ENCODE data around the gene AGAP1. TPM values are rescaled to one million over a fixed set of nuclear protein-coding genes. Genes with fewer than 3 reads are reported as not detected.

AGAP1 gene
- polyA plus RNA-seq, 4 donors = 20.2 to 21.2 (median 20.3) TPM

GRCh38 chr2:235674146-235674545 is 180.3 kb downstream of the AGAP1 start:
- DNase-seq (ENCODE audit: low read depth in 4 of 4, low spot score in 3 of 4) = no peak

DNA sequence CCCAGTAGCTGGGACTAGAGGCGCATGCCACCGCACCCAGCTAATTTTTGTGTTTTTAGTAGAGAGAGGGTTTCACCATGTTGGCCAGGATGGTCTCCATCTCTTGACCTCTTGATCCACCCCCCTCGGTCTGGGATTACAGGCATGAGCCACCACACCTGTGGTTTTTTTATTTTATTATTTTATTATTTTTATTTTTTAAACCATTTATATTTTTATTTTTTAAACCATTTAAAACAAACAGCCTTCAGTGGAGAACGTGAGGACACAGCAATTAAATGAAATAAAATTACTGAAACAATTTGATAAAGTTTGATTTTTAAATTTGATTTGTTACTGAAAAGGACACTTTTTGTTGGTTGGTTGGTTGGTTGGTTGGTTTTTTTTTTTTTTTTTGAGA is 181.0 kb downstream of the AGAP1 start:
- no peak for DNase-seq (ENCODE audit: low read depth in 4 of 4, low spot score in 3 of 4)

- no peak for DNase-seq (ENCODE audit: low read depth in 4 of 4, low spot score in 3 of 4)
These were observed 182.1 kb downstream of the AGAP1 start for GRCh38 chr2:235675678-235676535.

- no peak for DNase-seq (ENCODE audit: low read depth in 4 of 4, low spot score in 3 of 4)
These were observed 182.6 kb downstream of the AGAP1 start for GRCh38 chr2:235676536-235676799.

- DNase-seq (ENCODE audit: low read depth in 4 of 4, low spot score in 3 of 4) = no peak
These were observed 183.5 kb downstream of the AGAP1 start for GRCh38 chr2:235677276-235677788.

GRCh38 chr2:235677937-235678336 is 184.1 kb downstream of the AGAP1 start:
- no peak for DNase-seq (ENCODE audit: low read depth in 4 of 4, low spot score in 3 of 4)

- no peak for DNase-seq (ENCODE audit: low read depth in 4 of 4, low spot score in 3 of 4)
These were observed 184.9 kb downstream of the AGAP1 start for GRCh38 chr2:235678712-235679111.

GRCh38 chr2:235679471-235679870 is 185.6 kb downstream of the AGAP1 start:
- DNase-seq (ENCODE audit: low read depth in 4 of 4, low spot score in 3 of 4) = no peak

DNA sequence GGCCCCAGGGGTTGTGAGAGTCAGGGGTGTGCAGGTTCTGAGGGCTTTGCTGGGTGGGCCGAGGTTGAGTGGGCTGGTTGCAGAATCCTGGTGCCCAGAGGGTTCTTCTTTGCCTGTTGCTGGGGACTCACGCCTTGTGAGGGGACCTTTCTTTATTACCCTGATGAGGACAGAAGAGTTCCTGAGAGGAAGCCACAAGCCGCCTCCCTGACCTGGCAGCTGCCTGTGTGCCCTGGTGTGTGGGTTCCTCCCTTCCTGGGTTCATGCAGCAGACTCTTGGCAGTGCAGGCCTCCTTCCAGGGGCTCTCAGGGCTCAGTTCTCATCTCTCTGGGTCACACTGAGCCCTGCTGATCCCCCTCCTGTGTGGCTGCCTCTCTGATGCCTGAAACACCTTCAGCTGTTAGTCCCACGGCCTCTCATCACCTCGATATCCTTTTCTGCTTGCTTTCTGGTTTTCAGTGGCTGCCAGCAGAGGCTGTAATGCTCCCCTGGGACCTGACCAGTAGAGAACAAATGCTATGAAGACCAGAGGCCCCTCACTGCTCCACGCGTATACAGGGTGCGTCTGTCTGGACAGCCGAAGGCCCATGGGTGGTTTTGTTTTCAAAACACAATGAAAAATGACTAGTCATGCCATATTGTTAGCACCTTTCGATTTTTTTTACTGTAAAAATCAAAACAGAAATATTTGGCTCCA is 191.3 kb downstream of the AGAP1 start:
- DNase-seq (ENCODE audit: low read depth in 4 of 4, low spot score in 3 of 4) = no peak

- no peak for DNase-seq (ENCODE audit: low read depth in 4 of 4, low spot score in 3 of 4)
These were observed 194.9 kb downstream of the AGAP1 start for GRCh38 chr2:235688511-235689426.

- no peak for DNase-seq (ENCODE audit: low read depth in 4 of 4, low spot score in 3 of 4)
These were observed 195.6 kb downstream of the AGAP1 start for GRCh38 chr2:235689427-235689853.

GRCh38 chr2:235690082-235690808 is 196.4 kb downstream of the AGAP1 start:
- DNase-seq (ENCODE audit: low read depth in 4 of 4, low spot score in 3 of 4) = no peak

DNA sequence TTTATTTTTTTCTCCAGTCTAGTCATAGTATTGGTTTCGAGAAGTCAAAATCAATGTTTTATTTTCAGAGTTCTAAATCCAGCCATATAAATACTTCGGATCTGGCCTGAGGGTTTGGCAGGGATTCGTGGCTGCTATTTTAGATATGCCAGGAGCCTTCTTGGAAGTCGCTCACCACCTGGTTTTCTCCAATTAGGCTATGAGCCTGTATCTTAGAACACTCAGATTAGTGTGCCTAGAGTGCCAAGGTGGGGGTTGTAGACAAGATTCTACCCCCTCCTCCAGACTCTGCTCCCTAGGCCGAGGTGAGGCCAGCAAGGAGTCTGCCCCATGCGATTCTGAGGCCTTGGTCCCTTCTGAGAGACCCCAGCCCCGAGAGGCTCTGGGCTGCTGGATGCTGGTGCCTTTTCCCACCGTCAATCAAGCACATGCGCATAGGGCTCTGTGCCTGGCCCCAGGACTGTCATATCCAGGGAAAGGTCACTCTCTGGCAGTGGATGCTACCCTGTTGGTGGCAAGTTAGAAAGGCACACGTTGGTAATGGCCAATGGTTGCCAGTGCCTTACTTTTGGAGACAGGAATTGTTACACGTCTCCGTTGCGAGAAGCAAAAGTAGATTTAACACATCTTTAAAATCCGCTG is 197.1 kb downstream of the AGAP1 start:
- DNase-seq (ENCODE audit: low read depth in 4 of 4, low spot score in 3 of 4) = no peak

- DNase-seq (ENCODE audit: low read depth in 4 of 4, low spot score in 3 of 4) = no peak
These were observed 198.2 kb downstream of the AGAP1 start for GRCh38 chr2:235692076-235692475.

DNA sequence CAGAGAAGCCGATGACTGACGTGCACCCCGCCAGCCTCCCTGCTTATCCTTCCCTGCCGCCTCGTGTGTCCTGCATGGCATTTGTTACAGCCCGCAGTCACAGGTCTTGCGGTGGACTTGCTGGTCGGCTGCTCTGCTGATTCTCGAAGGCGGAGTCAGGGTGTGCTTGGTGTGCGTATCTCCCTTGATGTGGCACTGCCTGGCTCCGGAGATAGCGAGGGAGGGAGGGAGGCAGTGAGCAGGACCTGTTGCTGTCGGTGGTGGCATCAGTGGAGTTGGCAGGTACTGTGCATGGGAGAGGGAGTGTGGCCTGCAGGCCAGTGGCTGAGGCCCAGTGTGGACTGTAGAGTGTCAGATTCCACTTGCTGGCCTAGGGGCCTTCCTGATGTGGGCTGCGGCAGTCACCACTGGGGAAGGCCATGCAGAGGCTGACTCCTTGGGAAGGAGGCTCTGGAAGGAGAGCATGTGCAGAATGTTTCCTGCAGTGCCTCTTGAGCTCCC is 198.9 kb downstream of the AGAP1 start:
- no peak for DNase-seq (ENCODE audit: low read depth in 4 of 4, low spot score in 3 of 4)

- DNase-seq (ENCODE audit: low read depth in 4 of 4, low spot score in 3 of 4) = no peak
These were observed 199.4 kb downstream of the AGAP1 start for GRCh38 chr2:235693279-235693678.

- DNase-seq (ENCODE audit: low read depth in 4 of 4, low spot score in 3 of 4) = no peak
These were observed 201.1 kb downstream of the AGAP1 start for GRCh38 chr2:235694721-235695601.

- no peak for DNase-seq (ENCODE audit: low read depth in 4 of 4, low spot score in 3 of 4)
These were observed 201.7 kb downstream of the AGAP1 start for GRCh38 chr2:235695602-235695895.

DNA sequence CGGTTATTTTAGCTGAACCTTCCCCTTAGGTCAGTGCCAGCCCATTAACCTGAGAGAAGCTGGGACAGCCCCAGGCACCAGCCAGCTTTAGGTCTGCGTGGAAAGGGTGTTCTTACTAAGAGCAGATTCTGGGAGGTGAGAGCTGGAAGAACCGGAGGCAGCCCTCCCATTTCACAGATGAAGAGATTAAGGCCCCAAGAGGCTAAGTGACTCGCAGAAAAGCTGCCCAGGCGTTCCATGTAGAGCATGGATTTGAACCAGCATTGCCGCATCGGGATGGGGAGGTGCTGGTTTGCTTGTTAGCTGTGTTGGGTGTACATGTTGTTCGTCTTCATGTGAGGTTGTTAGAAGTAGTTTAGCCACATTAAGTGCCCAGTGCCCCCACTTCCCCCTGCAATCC is 203.2 kb downstream of the AGAP1 start:
- no peak for DNase-seq (ENCODE audit: low read depth in 4 of 4, low spot score in 3 of 4)
